Kidney glomerular epithelial cell (primary cell): ENCODE results near the gene PDCD10.
A peak's percentile ranks its signal among the peaks of the same experiment; 100 is the strongest.

Experiments used
- DNase-seq: peaks from one replicate; lab custom pipeline; 2025; lab: John Stamatoyannopoulos, UW

PDCD10 gene

GRCh38 chr3:167734498-167735232, at the start of gene PDCD10:
PDCD10 (minus strand) TSS chr3:167734892; CDS start chr3:167720157, 14,735 bp downstream.
- peak; percentile 99 for DNase-seq

- DNase-seq = no peak
Measured at GRCh38 chr3:167783781-167784180, 49.1 kb upstream of the PDCD10 start.

- no peak for DNase-seq
Measured at GRCh38 chr3:167780214-167780883, 45.7 kb upstream of the PDCD10 start.

- DNase-seq = no peak
Measured at GRCh38 chr3:167777356-167777755, 42.7 kb upstream of the PDCD10 start.

- no peak for DNase-seq
Measured at GRCh38 chr3:167776066-167776685, 41.5 kb upstream of the PDCD10 start.

GRCh38 chr3:167773584-167773983, 38.9 kb upstream of the PDCD10 start:
- DNase-seq = no peak

- no peak for DNase-seq
Measured at GRCh38 chr3:167772992-167773391, 38.3 kb upstream of the PDCD10 start.

- no peak for DNase-seq
Measured at GRCh38 chr3:167762296-167762695, 27.6 kb upstream of the PDCD10 start.

- no peak for DNase-seq
Measured at GRCh38 chr3:167761302-167761701, 26.6 kb upstream of the PDCD10 start.

- DNase-seq = no peak
Measured at GRCh38 chr3:167754049-167754448, 19.4 kb upstream of the PDCD10 start.

- DNase-seq = no peak
Measured at GRCh38 chr3:167750272-167750971, 15.7 kb upstream of the PDCD10 start.

- no peak for DNase-seq
Measured at GRCh38 chr3:167749728-167750127, 15.0 kb upstream of the PDCD10 start.

GRCh38 chr3:167749209-167749608, 14.5 kb upstream of the PDCD10 start:
- no peak for DNase-seq

GRCh38 chr3:167743799-167744198, 9.1 kb upstream of the PDCD10 start:
- DNase-seq = no peak

GRCh38 chr3:167742338-167742737, 7.6 kb upstream of the PDCD10 start:
- DNase-seq = no peak

- DNase-seq = peak; percentile 38
Measured at GRCh38 chr3:167740961-167741587, 6.4 kb upstream of the PDCD10 start.

GRCh38 chr3:167739190-167739810, 4.6 kb upstream of the PDCD10 start:
- DNase-seq = no peak

GRCh38 chr3:167738037-167738436, 3.3 kb upstream of the PDCD10 start:
- no peak for DNase-seq

- no peak for DNase-seq
Measured at GRCh38 chr3:167736997-167737396, 2.3 kb upstream of the PDCD10 start.

- no peak for DNase-seq
Measured at GRCh38 chr3:167736264-167736787, 1.6 kb upstream of the PDCD10 start.
